H1 (cell line): ENCODE measurements around the gene CTDSP1. TPM values are rescaled to one million over a fixed set of nuclear protein-coding genes. Genes with fewer than 3 reads are reported as not detected.

Experiments
- CTCF ChIA-PET: fragments of 300-600 bp; sonication (Branson Sonifier 250); formaldehyde crosslinking; loops from one replicate; lab custom pipeline; 2021; ENCODE audit not compliant: partially characterized antibody; lab: Charles Lee
- POLR2A ChIA-PET: fragments of 300-600 bp; sonication (Branson Sonifier 250); formaldehyde crosslinking; loops from one replicate; lab custom pipeline; 2021; ENCODE audit warnings: inconsistent platforms; ENCODE audit not compliant: partially characterized antibody; lab: Charles Lee
- DNase-seq, 2 experiments: peaks; one replicate each; pipeline versions ENCODE4 v3.0.0 to v3.0.0-alpha.2; 2010 to 2022; ENCODE audit warnings: low spot score in 2 of 2, low read depth in 1 of 2, mixed read lengths in 1 of 2
- FAIRE-seq: peaks from 2 replicates; lab custom pipeline; 2011; peaks lifted over from hg19 to GRCh38; lab: Jason Lieb, UNC
- H2AFZ ChIP-seq: 2 replicates; pipeline ENCODE4 v1.8.1; 2012; ENCODE audit warnings: low read length, inconsistent platforms
- H2AK5ac ChIP-seq: 2 replicates; pipeline ENCODE4 v1.6.1; 2013; ENCODE audit warnings: low read depth, low read length
- H2BK120ac ChIP-seq: replicated peaks from 2 replicates; pipeline ENCODE3; 2013; ENCODE audit warnings: low read depth, low read length, inconsistent platforms
- H2BK12ac ChIP-seq: 2 replicates; pipeline ENCODE4 v1.6.1; 2013; ENCODE audit warnings: low read depth, low read length
- H2BK15ac ChIP-seq: 2 replicates; pipeline ENCODE4 v1.6.1; 2013; ENCODE audit warnings: low read length
- H2BK20ac ChIP-seq: 2 replicates; pipeline ENCODE4 v1.6.1; 2013; ENCODE audit warnings: low read length
- H2BK5ac ChIP-seq: 2 replicates; pipeline ENCODE4 v1.6.1; 2013; ENCODE audit warnings: low read depth, low read length
- H3K14ac ChIP-seq: 2 replicates; pipeline ENCODE4 v1.6.1; 2013; ENCODE audit warnings: inconsistent platforms; ENCODE audit not compliant: insufficient read length
- H3K18ac ChIP-seq: 2 replicates; pipeline ENCODE4 v1.6.1; 2013; ENCODE audit warnings: low read length; ENCODE audit errors: extremely low read depth
- H3K23ac ChIP-seq: 2 replicates; pipeline ENCODE4 v1.6.1; 2013; ENCODE audit warnings: inconsistent platforms; ENCODE audit not compliant: insufficient read length
- H3K23me2 ChIP-seq: 2 replicates; pipeline ENCODE4 v1.6.1; 2013; ENCODE audit warnings: low read depth, low read length
- H3K27ac ChIP-seq: 2 replicates; pipeline ENCODE4 v1.6.1; 2011; ENCODE audit warnings: low read depth, low read length, inconsistent platforms
- H3K27me3 ChIP-seq, 4 experiments: replicated peaks in 1 of 4; 1 replicate in 1 of 4; 2 replicates in 3 of 4; pipeline versions ENCODE4 v1.6.1 to v1.8.1; 2011 to 2013; ENCODE audit warnings: low read length in 3 of 4, mild to moderate bottlenecking in 3 of 4, inconsistent platforms in 2 of 4, mixed read lengths in 2 of 4, moderate library complexity in 1 of 4; ENCODE audit not compliant: control insufficient read depth in 3 of 4, insufficient read depth in 3 of 4; ENCODE audit errors: extremely low read depth in 1 of 4
- H3K36me3 ChIP-seq, 4 experiments: 2 replicates each; pipeline versions ENCODE4 v1.6.1 to v1.8.1; 2011 to 2013; ENCODE audit warnings: mild to moderate bottlenecking in 4 of 4, low read length in 3 of 4, moderate library complexity in 2 of 4, control low read depth in 1 of 4, inconsistent platforms in 1 of 4; ENCODE audit not compliant: insufficient read depth in 4 of 4, control insufficient read depth in 2 of 4
- H3K4ac ChIP-seq: replicated peaks from 2 replicates; pipeline ENCODE3; 2013; ENCODE audit warnings: low read length, low read depth, mixed read lengths, inconsistent platforms; ENCODE audit not compliant: insufficient read length
- H3K4me1 ChIP-seq, 4 experiments: replicated peaks in 1 of 4; 1 replicate in 1 of 4; 2 replicates in 3 of 4; pipeline versions ENCODE4 v1.6.1 to v1.8.1; 2011 to 2013; ENCODE audit warnings: low read length in 3 of 4, inconsistent platforms in 2 of 4, mixed read lengths in 1 of 4; ENCODE audit not compliant: insufficient read depth in 4 of 4, control insufficient read depth in 3 of 4
- H3K4me2 ChIP-seq, 2 experiments: 2 replicates each; pipeline versions ENCODE4 v1.6.1 to v1.8.1; 2011 to 2013; ENCODE audit warnings: low read depth in 2 of 2, low read length in 2 of 2, control low read depth in 1 of 2, inconsistent platforms in 1 of 2, mild to moderate bottlenecking in 1 of 2; ENCODE audit not compliant: insufficient read depth in 1 of 2
- H3K4me3 ChIP-seq, 4 experiments: fragments of 200-600, 300-600 bp in 1 of 4; sonication (generic), shearing (Covaris generic), sonication (Bioruptor Twin) in 1 of 4; 2 replicates each; pipeline versions ENCODE4 v1.5.1 to v1.8.1; 2011 to 2016; ENCODE audit warnings: low read length in 4 of 4, low read depth in 3 of 4, control low read depth in 2 of 4, inconsistent platforms in 2 of 4, mild to moderate bottlenecking in 2 of 4, mixed read lengths in 1 of 4, moderate library complexity in 1 of 4; ENCODE audit not compliant: insufficient read depth in 2 of 4; ENCODE audit errors: extremely low read depth in 1 of 4
- H3K56ac ChIP-seq: replicated peaks from 2 replicates; pipeline ENCODE3; 2013; ENCODE audit warnings: low read depth, mild to moderate bottlenecking, mixed read lengths, low read length, inconsistent platforms; ENCODE audit not compliant: insufficient read length
- H3K79me1 ChIP-seq: 2 replicates; pipeline ENCODE4 v1.6.1; 2013; ENCODE audit warnings: low read depth, low read length, control low read depth
- H3K79me2 ChIP-seq, 2 experiments: 2 replicates each; pipeline versions ENCODE4 v1.6.1 to v1.8.1; 2012 to 2013; ENCODE audit warnings: low read length in 2 of 2, mild to moderate bottlenecking in 2 of 2, inconsistent platforms in 1 of 2; ENCODE audit not compliant: insufficient read depth in 2 of 2, control insufficient read depth in 1 of 2
- H3K9ac ChIP-seq, 4 experiments: replicated peaks in 1 of 4; 1 replicate in 1 of 4; 2 replicates in 3 of 4; pipeline versions ENCODE4 v1.6.1 to v1.8.1; 2011 to 2013; ENCODE audit warnings: low read depth in 3 of 4, low read length in 3 of 4, control low read depth in 2 of 4, mild to moderate bottlenecking in 2 of 4, moderate library complexity in 2 of 4, inconsistent platforms in 1 of 4; ENCODE audit errors: extremely low read depth in 1 of 4
- H3K9me3 ChIP-seq, 2 experiments: 2 replicates each; pipeline versions ENCODE4 v1.6.1 to v1.8.1; 2012 to 2013; ENCODE audit warnings: mild to moderate bottlenecking in 2 of 2, moderate library complexity in 2 of 2, control low read depth in 1 of 2, inconsistent platforms in 1 of 2, low read depth in 1 of 2, low read length in 1 of 2, mixed read lengths in 1 of 2; ENCODE audit not compliant: insufficient read depth in 2 of 2
- H4K20me1 ChIP-seq, 2 experiments: replicated peaks in 1 of 2; 2 replicates each; pipeline versions ENCODE3 to v1.8.1; 2011 to 2013; ENCODE audit warnings: inconsistent platforms in 2 of 2, low read length in 2 of 2, mild to moderate bottlenecking in 1 of 2; ENCODE audit not compliant: insufficient read depth in 2 of 2, control insufficient read depth in 1 of 2
- H4K5ac ChIP-seq: 2 replicates; pipeline ENCODE4 v1.6.1; 2013; ENCODE audit warnings: low read length, low read depth, mixed read lengths, inconsistent platforms; ENCODE audit not compliant: insufficient read length
- H4K8ac ChIP-seq: 2 replicates; pipeline ENCODE4 v1.8.0; 2013; ENCODE audit warnings: mild to moderate bottlenecking, moderate library complexity, low read length, inconsistent platforms; ENCODE audit not compliant: insufficient read depth; ENCODE audit errors: extremely low read depth
- H4K91ac ChIP-seq: replicated peaks from 2 replicates; pipeline ENCODE3; 2013; ENCODE audit warnings: low read length, mixed read lengths, inconsistent platforms; ENCODE audit not compliant: insufficient read length
- BACH1 ChIP-seq: IDR thresholded peaks from 2 replicates; pipeline ENCODE4 v1.6.1; 2012; ENCODE audit warnings: low read length, improper control_type of control experiment
- CEBPB ChIP-seq: IDR thresholded peaks from 2 replicates; pipeline ENCODE4 v1.6.1; 2012; ENCODE audit warnings: low read depth, low read length
- EGR1 ChIP-seq: IDR thresholded peaks from 2 replicates; pipeline ENCODE4 v1.6.1; 2011; ENCODE audit warnings: low read depth, low read length, borderline replicate concordance
- EZH2 ChIP-seq: fragments of 200-600 bp; sonication (generic); IDR thresholded peaks from 2 replicates; pipeline ENCODE4 v1.7.1; 2012; ENCODE audit warnings: low read depth, mild to moderate bottlenecking, moderate library complexity, low read length, inconsistent platforms; ENCODE audit not compliant: severe bottlenecking
- HDAC2 ChIP-seq, 2 experiments: fragments of 300-600 bp in 1 of 2; sonication (generic) in 1 of 2; IDR thresholded peaks; 2 replicates each; pipeline ENCODE4 v1.6.1; 2011 to 2012; ENCODE audit warnings: low read depth in 2 of 2, low read length in 2 of 2, mild to moderate bottlenecking in 2 of 2, moderate library complexity in 2 of 2, borderline replicate concordance in 1 of 2, inconsistent platforms in 1 of 2
- JUN ChIP-seq: IDR thresholded peaks from 2 replicates; pipeline ENCODE4 v1.6.1; 2011; ENCODE audit warnings: low read depth, mild to moderate bottlenecking, improper control_type of control experiment, low read length
- POLR2A ChIP-seq, 2 experiments: IDR thresholded peaks; 1 replicate in 1 of 2; 2 replicates in 1 of 2; pipeline ENCODE4 v1.6.1; 2011; ENCODE audit warnings: low read depth in 2 of 2, low read length in 2 of 2, mild to moderate bottlenecking in 2 of 2; ENCODE audit errors: control extremely low read depth in 1 of 2
- SIN3A ChIP-seq, 2 experiments: IDR thresholded peaks in 1 of 2; conservative IDR thresholded peaks in 1 of 2; 2 replicates each; pipeline ENCODE4 v1.6.1; 2011 to 2012; ENCODE audit warnings: low read length in 2 of 2, improper control_type of control experiment in 1 of 2, low read depth in 1 of 2, mild to moderate bottlenecking in 1 of 2
- TCF12 ChIP-seq: IDR thresholded peaks from 2 replicates; pipeline ENCODE4 v1.6.1; 2011; ENCODE audit warnings: low read depth, mild to moderate bottlenecking, low read length
- WGBS, 2 experiments: shearing (Covaris generic) in 1 of 2; methylation state at CpG; one replicate each; pipeline versions ENCODE4 v1.1.6 to v1.1.7; 2013 to 2015; ENCODE audit warnings: low lambda C conversion rate in 2 of 2, mixed read lengths in 2 of 2, inconsistent platforms in 1 of 2, low coverage in 1 of 2, missing lambda C conversion rate in 1 of 2; ENCODE audit not compliant: insufficient replicate concordance in 2 of 2, insufficient coverage in 1 of 2, insufficient read length in 1 of 2; ENCODE audit errors: extremely low coverage in 1 of 2, missing lambda C conversion rate in 1 of 2; 5-methylcytosine and 5-hydroxymethylcytosine counted together
- polyA plus RNA-seq, 7 experiments: library from polyadenylated mRNA; depleted of rRNA in 3 of 7; stranded (reverse) in 5 of 7; unstranded in 2 of 7; fragments of >200 nt in 5 of 7; fragments of 200-250 nt in 2 of 7; gene quantifications; 1 replicate in 5 of 7; 2 replicates in 1 of 7; 4 replicates in 1 of 7; pipeline versions ENCODE4 v1.2.1 to v1.2.3, GENCODE V29; 2011 to 2013; ENCODE audit warnings: missing spikeins in 2 of 7, mixed read lengths in 2 of 7
- total RNA-seq: library from RNA; stranded (reverse); fragmentation: NEBNext Ultra II Directional; extraction: Animal tissue kit (Norgen Biotek cat#: 25700); gene quantifications from 2 replicates; pipeline ENCODE4 v1.2.1, GENCODE V29; 2021
- TF ChIP-seq, protein P1 (sequence below): IDR thresholded peaks from 2 replicates; pipeline ENCODE4 v1.6.1; 2012; ENCODE audit warnings: low read length, inconsistent platforms

The CTDSP1 gene
- total and polyA plus RNA-seq, 2 of the 8 experiments (the other 6 are each of a cell fraction or from before 2014, with no cell fraction given): 20.3 to 35.2 TPM

DNA sequence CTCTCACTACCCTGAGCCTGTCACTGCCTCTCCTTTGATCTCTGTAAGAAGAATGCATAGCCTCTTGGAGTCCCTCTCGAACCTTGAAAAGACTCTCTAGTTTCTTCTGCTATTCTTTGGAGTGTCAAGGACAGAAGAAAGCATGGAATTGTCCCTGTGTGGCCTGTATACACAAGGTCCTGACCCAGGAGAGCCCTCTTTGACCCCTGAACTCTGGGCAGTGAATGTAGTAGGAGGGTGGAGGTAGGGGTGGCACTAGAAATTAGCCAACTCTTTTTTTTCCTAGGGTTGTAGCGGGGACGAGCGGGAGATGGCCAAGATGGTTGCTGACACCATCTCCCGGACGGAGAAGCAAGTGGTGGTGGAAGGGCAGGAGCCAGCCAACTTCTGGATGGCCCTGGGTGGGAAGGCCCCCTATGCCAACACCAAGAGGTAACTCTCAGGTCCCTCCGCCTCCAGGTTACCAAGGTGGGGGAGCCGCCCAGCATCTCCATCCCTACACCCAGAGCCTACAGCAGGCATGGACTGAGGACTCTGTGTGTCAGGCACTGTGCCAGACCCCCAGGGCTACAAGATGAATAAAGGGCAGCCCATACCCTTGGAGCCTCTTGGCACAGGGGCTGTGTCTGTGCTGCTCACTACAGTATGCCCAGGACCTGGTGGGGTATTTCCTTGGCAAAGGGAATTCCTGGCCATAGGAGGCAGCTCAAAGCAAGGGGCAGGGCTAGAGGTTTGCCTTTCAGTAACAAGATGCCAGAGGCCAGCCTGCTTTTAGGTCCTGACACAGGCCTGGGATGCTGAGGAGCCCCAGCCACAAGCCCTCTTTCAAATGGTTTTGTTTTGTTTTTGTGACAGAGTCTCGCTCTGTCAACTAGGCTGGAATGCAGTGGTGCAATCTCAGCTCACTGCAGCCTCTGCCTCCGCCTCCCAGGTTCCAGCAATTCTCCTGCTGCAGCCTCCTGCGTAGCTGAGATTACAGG is 35.6 kb downstream of the CTDSP1 start:
- Histone ChIP-seq H3K4ac (no peak overlapping the region), H4K5ac (no peak overlapping the region), H3K18ac (no peak overlapping the region), H3K79me1 (no peaks in the 10 kb centered on the region), H4K91ac (no peak overlapping the region), H2BK5ac (no peak overlapping the region), H3K4me2 (no peak overlapping the region), H2AK5ac (no peak overlapping the region), H4K20me1 (no peaks in the 10 kb centered on the region), H3K27ac (no peak overlapping the region), H2BK20ac (no peak overlapping the region), H3K79me2 (no peaks in the 10 kb centered on the region), H3K4me3 (no peak overlapping the region), H3K9ac (no peak overlapping the region), H2BK120ac (no peak overlapping the region), H3K14ac (no peak overlapping the region), H4K8ac (no peak overlapping the region), H3K36me3 (no peaks in the 10 kb centered on the region; a peak in 1 of 8 replicates), H3K23me2 (no peaks in the 10 kb centered on the region), H3K9me3 (no peaks in the 10 kb centered on the region), H2BK15ac (no peak overlapping the region), H3K27me3 (no peaks in the 10 kb centered on the region), H3K4me1 (no peaks in the 10 kb centered on the region), H3K23ac (no peak overlapping the region), H2AFZ (no peak overlapping the region), H3K56ac (no peak overlapping the region), H2BK12ac (no peak overlapping the region)
- ChIA-PET CTCF (no interaction called here), POLR2A (interaction anchor here (0.6 to 0.7 kb wide), 2 partner anchors 168 to 194 kb away, joined by 3 read pairs; no protein-coding TSS in a partner anchor)
- FAIRE-seq: no peak
- WGBS, 2 experiments: 88% methylated on average over 11 of the region's 11 CpGs; no CpG with 5 or more reads in 1 of the 2 experiments
- DNase-seq: no peak
- TF ChIP-seq HDAC2 (IDR thresholded peaks at IDR 0.05; ENCODE audit: borderline replicate concordance in 1 of 2, low read depth in 2 of 2, low read length in 2 of 2) (no peak), EZH2 (no peak), EGR1 (no peak), BACH1 (no peak), CEBPB (no peak), JUN (no peak), TCF12 (no peak), SIN3A (conservative IDR thresholded peaks at IDR 0.05 in 1 of 2, IDR thresholded peaks at IDR 0.05 in 1 of 2; ENCODE audit: low read depth in 1 of 2, low read length in 2 of 2) (no peak), POLR2A (IDR thresholded peaks at IDR 0.05; ENCODE audit: control extremely low read depth in 1 of 2, low read depth in 2 of 2, low read length in 2 of 2) (no peak)
- TF ChIP-seq, protein P1, sequence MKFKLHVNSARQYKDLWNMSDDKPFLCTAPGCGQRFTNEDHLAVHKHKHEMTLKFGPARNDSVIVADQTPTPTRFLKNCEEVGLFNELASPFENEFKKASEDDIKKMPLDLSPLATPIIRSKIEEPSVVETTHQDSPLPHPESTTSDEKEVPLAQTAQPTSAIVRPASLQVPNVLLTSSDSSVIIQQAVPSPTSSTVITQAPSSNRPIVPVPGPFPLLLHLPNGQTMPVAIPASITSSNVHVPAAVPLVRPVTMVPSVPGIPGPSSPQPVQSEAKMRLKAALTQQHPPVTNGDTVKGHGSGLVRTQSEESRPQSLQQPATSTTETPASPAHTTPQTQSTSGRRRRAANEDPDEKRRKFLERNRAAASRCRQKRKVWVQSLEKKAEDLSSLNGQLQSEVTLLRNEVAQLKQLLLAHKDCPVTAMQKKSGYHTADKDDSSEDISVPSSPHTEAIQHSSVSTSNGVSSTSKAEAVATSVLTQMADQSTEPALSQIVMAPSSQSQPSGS: no peak
